GM19099 (cell line): Measurements from ENCODE around the gene EYA3.

Source experiments
- POLR2A ChIP-seq: IDR thresholded peaks from 3 replicates; pipeline ENCODE4 v1.6.1; 2011; ENCODE audit warnings: low read depth; ENCODE audit not compliant: insufficient read length; ENCODE audit errors: extremely low read depth

EYA3 gene

GRCh38 chr1:28096210-28097099 lies 8.0 kb upstream of the EYA3 start:
- TF ChIP-seq POLR2A, result no peak

DNA sequence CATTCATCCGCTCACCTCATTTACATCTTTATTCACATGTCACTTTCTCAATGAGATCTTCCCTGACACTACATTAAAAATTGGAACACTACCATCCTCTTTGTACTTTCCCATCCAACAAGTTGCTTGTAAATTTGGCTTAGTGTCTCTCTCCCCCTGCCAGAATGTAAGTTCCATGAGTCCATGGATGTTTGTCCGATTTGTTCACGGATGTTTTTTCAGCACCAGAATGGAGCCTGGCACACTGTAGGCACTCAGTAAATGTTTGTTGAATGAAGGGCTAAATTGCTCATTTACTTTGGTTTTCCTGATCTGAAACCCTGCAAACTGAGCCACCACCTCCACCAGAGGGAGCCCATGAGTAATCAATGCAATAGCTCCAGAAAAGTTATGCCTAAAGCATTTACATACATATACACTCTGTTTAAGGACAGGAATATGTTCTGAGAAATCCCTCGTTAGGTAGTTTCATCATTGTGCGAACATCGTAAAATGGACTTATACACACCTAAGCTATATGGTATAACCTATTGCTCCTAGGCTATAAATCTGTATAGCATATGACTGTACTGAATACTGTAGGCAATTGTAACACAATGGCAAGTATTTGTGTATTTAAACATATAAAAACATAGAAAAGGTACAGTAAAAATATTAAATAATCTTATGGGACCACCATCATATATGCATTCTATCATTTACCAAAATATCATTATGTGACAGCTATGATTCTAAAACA lies 2.8 kb upstream of the EYA3 start:
- TF ChIP-seq POLR2A, result no peak

GRCh38 chr1:28087614-28088167 lies 719 bp downstream of the EYA3 start:
- TF ChIP-seq POLR2A, result no peak

- TF ChIP-seq POLR2A, result no peak
Observed at GRCh38 chr1:28086651-28087050, 1.8 kb downstream of the EYA3 start.

DNA sequence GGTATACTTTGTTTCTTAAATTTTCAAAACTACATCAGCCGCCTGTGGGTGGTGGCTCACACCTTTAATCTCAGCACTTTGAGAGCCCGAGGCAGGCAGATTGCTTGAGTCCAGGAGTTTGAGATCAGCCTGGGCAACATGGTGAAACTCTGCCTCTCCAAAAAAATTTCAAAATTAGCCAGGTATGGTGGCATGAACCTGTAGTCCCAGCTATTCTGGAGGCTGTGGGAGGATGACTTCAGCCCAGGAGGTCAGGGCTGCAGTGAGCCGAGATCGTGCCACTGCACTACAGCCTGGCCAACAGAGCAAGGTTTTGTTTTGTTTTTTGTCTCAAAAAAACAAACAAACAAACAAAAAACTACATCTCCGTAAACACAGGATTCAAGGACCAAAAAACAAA lies 3.3 kb downstream of the EYA3 start:
- TF ChIP-seq POLR2A, result no peak

GRCh38 chr1:28083876-28084275 lies 4.5 kb downstream of the EYA3 start:
- TF ChIP-seq POLR2A, result no peak

DNA sequence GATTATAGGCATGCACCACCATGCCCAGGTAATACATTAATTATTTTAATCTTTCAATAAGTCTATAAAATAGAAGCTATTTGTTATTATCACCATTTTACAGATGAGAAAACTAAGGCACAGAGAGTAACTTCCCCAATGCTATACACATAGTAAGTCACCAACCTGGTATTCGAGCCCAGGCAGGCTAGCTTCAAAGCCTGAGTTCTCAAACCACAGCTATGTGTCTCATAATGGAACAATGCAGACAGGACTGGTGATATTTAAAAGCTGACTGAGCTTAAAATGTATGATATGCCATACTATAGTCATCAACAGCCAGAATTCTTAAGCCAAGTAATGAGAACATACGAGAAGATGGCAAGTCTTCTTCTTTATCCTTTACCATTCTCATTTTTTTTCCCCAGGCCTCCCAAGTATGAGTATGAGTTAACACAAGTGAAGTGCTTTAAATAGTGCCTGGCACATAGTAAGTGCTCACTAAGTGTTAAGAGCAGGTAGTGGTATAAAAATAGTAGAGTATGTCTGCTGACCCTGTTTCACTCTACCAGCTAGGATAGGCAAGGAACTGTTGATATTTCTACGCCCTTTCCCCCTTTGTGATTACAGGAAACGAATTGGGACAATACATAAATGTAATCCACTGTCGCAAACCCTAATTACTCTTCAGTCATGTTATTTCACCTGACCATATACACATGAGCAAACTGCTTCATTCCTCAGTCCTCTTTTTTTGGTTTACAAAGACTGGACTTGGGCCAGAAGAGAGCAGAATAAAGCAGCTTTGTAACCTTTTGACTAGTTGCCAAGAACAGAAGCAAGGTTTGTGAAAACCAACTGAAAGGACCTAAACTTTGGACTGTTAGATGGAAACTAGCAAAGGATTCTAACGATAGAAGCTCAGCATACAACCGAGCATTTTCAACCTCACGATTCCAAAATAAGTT lies 9.5 kb downstream of the EYA3 start:
- no peak for TF ChIP-seq POLR2A

DNA sequence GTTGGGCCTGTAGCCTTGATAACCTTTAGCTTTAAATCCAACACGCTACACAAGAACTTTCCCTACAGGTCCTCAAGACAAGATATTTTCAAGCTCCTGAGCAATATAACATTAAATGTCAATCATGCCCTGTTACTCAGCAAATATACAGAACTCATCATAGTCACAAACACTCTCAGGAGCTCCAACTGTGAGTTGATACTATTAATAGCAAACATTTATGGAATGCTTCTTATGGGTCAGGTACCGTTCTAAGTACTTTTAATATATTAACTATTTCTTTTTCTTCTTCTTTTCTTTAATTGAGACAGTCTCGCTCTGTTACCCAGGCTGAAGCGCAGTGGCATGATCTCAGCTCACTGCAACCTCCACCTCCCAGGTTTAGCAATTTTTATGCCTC lies 10.1 kb downstream of the EYA3 start:
- no peak for TF ChIP-seq POLR2A

- no peak for TF ChIP-seq POLR2A
Observed at GRCh38 chr1:28074892-28075511, 13.4 kb downstream of the EYA3 start.

DNA sequence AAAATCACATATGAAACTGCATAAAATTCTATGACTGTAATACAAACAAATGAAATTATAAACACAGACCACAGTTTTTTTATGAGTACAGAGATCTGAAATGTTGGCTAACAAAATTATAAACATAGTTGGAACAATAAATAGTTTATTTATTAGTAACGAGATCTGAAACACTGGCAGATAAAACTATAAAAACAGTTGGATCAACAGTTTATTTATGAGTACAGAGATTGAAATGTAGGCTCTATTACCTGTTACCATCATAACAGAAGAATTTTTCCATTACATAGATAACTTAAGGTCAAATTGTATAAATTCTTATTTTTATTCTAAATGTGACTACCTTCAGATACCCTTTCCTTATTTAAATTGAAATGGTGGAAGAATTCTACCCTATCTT lies 14.5 kb downstream of the EYA3 start:
- TF ChIP-seq POLR2A, result no peak

DNA sequence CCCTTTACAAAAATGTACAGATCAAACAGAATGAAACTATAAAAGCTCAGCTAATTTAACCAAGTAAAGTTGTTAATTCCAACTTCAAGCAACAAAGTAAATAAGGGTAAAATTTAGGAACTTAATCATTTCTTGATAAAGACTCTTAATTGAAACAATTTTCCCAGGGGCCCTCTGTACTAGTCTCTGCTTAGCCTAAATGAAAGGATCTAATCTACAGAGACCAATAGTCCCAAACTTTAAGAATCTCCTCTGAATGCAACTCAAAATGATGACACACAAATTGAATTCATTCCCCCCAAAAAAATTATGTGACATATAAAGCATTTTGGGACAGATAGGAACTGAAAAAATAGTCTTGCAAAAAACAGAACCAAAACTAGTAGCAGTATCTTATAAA lies 16.6 kb downstream of the EYA3 start:
- TF ChIP-seq POLR2A, result no peak

- TF ChIP-seq POLR2A, result no peak
Observed at GRCh38 chr1:28070725-28071593, 17.5 kb downstream of the EYA3 start.

GRCh38 chr1:28067523-28068090 lies 20.8 kb downstream of the EYA3 start:
- TF ChIP-seq POLR2A, result no peak
